H1 (cell line): ENCODE data around the gene C18orf63. TPM values are rescaled to one million over a fixed set of nuclear protein-coding genes. Genes with fewer than 3 reads are reported as not detected.

ENCODE experiments used
- CBX5 ChIP-seq: fragments of 300-800, 300-1000 bp; sonication (generic); IDR thresholded peaks from 2 replicates; pipeline ENCODE4 v1.7.1; 2016; ENCODE audit warnings: antibody characterized with exemption, low read length, low read depth
- CHD7 ChIP-seq: fragments of 300-600 bp; sonication (generic); IDR thresholded peaks from 2 replicates; pipeline ENCODE4 v1.7.1; 2012; ENCODE audit warnings: low read length, moderate library complexity, mild to moderate bottlenecking, inconsistent platforms; ENCODE audit not compliant: insufficient replicate concordance
- PHF8 ChIP-seq: fragments of 200-600 bp; sonication (generic); conservative IDR thresholded peaks from 2 replicates; pipeline ENCODE4 v1.7.1; 2012; ENCODE audit warnings: low read depth, mild to moderate bottlenecking, inconsistent platforms, low read length, moderate library complexity
- RBBP5 ChIP-seq: IDR thresholded peaks from 2 replicates; pipeline ENCODE4 v1.7.1; 2012; ENCODE audit warnings: low read depth, mild to moderate bottlenecking, inconsistent platforms, low read length, moderate library complexity, borderline replicate concordance
- RFX5 ChIP-seq: IDR thresholded peaks from 2 replicates; pipeline ENCODE4 v1.6.1; 2011; ENCODE audit warnings: low read depth, low read length, improper control_type of control experiment, borderline replicate concordance
- polyA plus RNA-seq, 7 experiments: library from polyadenylated mRNA; depleted of rRNA in 3 of 7; stranded (reverse) in 5 of 7; unstranded in 2 of 7; fragments of >200 nt in 5 of 7; fragments of 200-250 nt in 2 of 7; gene quantifications; 1 replicate in 5 of 7; 2 replicates in 1 of 7; 4 replicates in 1 of 7; pipeline versions ENCODE4 v1.2.1 to v1.2.3, GENCODE V29; 2011 to 2013; ENCODE audit warnings: missing spikeins in 2 of 7, mixed read lengths in 2 of 7
- total RNA-seq: library from RNA; stranded (reverse); fragmentation: NEBNext Ultra II Directional; extraction: Animal tissue kit (Norgen Biotek cat#: 25700); gene quantifications from 2 replicates; pipeline ENCODE4 v1.2.1, GENCODE V29; 2021

Gene C18orf63
- total and polyA plus RNA-seq, 2 of the 8 experiments (the other 6 are each of a cell fraction or from before 2014, with no cell fraction given) = not detected

- TF ChIP-seq CHD7 (no peak), RFX5 (no peak), PHF8 (no peak), CBX5 (no peak), RBBP5 (no peak)
Measured at GRCh38 chr18:74278983-74279382, 36.7 kb upstream of the C18orf63 start (continued).
